ENCODE data around the gene SNX13.
"Not testable (repeated sequence)": the region's sequence is repeated elsewhere in the genome, so short reads cannot be mapped to it uniquely, and the experiment has no call there.

Gene SNX13

GRCh38 chr7:17844514-17845196 lies 95.6 kb downstream of the SNX13 start:
- DNase-seq, result no peak

GRCh38 chr7:17844022-17844421 lies 96.3 kb downstream of the SNX13 start:
- DNase-seq, result no peak

DNA sequence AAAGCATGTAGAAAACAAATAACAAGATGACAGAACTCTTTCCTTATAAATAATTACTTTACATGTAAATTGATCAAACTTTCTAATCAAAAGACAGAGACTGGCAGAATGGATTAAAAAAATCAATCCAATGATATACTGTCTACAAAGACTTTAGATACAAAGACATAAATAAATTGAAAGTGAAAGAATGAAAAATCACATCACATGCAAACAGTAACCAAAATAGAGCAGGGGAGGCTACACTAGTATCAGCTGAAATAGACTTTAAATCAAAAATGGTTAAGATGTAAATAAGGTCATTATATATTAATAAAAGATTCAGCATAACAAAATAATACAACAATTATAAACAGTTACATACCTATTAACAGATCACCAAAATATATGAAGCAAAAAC lies 97.3 kb downstream of the SNX13 start:
- no peak for DNase-seq

DNA sequence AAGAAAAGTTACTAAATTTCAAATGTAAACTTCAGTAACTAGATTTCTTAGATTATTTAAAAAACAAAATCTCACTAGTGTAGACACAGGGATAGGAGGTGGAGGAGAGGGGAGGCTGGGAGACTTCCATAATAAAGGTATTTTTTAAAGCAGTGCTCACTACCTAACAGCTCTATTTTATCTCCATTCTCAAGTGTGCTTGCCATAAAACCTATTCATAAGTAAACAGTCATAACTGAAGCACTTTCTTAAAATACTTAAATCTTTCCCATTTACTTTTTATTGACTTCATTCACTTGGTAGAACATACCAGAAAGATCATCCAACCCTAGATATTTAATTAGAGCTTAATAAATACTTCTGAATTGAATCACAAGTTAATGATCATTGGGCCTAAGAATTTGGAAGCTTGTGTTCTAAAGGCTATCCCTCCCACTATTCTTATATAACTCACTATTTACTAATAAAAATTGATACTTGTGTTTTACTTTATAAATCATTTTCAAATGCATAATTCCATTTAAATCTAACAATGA lies 107.4 kb downstream of the SNX13 start:
- DNase-seq, result no peak

DNA sequence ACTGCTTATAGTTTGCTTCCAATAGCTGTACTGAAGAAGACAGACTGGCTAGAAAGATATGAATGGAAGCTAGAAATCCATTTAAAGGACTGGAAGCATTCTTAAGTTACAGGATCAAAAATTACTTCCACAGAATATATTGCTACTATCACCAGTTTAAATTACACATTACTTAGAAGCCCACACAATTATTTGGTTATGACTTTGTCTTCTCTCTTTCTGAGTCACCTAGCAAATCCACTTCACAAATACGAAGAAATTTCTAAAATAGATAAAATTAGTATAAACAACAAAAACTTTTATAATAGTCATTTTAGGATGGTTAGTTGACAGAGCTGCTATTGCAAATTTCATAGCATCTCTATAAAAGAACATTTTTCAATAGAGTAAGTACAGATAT lies 108.1 kb downstream of the SNX13 start:
- no peak for DNase-seq

- DNase-seq, result peak; percentile 36
Measured at GRCh38 chr7:17830206-17830605, 110.1 kb downstream of the SNX13 start.

DNA sequence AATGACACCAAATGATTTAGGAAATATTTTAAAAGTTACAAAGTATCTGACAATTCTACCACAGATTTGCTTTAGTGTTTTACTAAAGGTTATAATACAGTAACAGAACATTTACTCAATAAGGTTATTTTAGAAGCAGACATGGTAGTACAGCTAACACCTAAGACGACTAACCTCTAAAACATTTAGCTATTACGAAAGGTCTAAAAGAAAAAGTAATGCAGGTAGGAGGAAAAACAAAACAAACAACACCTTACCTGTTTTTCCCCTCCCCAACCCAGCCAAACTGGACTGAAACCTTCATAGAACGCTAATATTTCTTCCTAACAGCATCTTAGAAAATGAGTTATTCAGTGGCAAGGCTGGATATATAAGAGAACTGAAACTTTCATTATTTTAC lies 111.3 kb downstream of the SNX13 start:
- DNase-seq, result no peak

- no peak for DNase-seq
Measured at GRCh38 chr7:17822547-17823173, 117.6 kb downstream of the SNX13 start.

DNA sequence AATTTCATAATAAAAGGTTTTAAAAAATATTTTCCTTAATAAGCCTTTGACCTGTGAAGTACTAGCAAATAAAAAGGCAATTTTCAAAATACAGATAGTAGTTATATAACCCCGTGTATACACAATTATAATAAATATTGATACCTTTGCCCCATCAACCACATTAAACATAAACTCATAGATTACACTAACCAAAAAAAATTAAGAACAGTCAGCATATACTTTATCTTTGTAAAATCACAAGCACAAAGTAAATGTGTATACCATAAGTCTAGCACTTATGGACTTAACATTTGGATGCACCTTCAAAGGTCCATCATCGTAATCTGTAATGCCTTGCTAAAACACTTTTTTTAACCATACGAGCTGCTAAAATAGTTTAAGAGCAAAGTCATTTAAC lies 123.4 kb downstream of the SNX13 start:
- no peak for DNase-seq

DNA sequence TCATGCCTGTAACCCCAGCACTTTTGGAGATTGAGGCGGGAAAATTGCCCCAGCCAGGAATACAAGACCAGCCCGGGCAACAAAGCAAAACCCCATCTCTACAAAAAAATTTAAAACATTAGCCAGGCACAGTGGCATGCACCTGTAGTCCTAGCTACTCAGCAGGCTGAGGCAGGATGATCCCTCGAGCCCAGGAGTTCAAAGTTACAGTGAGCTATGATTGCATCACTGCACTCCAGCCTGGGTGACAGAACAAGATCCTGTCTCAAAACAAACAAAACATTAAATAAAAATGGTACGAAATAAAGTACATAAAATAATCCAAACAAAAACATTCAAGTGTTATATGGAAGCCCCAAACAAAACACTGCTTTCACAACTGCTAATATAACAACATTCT lies 125.0 kb downstream of the SNX13 start:
- DNase-seq, result no peak

- DNase-seq, result no peak
Measured at GRCh38 chr7:17814058-17814457, 126.2 kb downstream of the SNX13 start.

GRCh38 chr7:17809215-17809614 lies 131.1 kb downstream of the SNX13 start:
- DNase-seq, result not testable (repeated sequence)

GRCh38 chr7:17807242-17807641 lies 133.1 kb downstream of the SNX13 start:
- DNase-seq, result peak; percentile 62

DNA sequence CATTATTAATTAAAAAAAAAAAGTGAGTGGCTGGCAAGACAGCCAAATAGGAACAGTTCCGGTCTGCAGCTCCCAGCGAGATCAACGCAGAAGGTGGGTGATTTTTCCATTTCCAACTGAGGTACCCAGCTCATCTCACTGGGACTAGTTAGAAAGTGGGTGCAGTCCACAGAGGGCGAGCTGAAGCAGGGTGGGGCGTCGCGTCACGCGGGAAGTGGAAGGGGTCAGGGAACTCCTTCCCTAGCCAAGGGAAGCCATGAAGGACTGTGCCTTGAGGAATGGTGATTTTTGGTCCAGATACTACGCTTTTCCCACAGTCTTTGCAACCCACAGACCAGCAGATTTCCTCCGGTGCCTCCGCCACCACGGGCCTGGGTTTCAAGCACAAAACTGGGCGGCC lies 133.7 kb downstream of the SNX13 start:
- no peak for DNase-seq

DNA sequence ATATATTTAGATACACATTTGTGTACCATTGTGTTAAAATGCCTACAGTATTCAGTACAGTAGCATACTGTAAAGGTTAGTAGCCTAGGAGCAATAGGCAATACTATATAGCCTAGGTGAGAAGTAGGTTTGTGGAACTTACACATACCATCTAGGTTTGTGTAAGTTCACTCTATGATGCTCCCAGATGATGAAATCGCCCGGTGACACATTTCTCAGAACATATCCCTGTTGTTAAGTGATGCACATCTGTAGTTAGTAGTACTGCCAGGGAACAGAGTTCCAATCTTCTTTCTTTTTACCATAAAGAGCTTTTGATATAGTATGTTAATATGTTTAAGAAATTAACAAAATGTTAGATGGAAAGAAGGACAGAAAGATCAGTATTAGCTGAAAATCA lies 138.2 kb downstream of the SNX13 start:
- no peak for DNase-seq

DNA sequence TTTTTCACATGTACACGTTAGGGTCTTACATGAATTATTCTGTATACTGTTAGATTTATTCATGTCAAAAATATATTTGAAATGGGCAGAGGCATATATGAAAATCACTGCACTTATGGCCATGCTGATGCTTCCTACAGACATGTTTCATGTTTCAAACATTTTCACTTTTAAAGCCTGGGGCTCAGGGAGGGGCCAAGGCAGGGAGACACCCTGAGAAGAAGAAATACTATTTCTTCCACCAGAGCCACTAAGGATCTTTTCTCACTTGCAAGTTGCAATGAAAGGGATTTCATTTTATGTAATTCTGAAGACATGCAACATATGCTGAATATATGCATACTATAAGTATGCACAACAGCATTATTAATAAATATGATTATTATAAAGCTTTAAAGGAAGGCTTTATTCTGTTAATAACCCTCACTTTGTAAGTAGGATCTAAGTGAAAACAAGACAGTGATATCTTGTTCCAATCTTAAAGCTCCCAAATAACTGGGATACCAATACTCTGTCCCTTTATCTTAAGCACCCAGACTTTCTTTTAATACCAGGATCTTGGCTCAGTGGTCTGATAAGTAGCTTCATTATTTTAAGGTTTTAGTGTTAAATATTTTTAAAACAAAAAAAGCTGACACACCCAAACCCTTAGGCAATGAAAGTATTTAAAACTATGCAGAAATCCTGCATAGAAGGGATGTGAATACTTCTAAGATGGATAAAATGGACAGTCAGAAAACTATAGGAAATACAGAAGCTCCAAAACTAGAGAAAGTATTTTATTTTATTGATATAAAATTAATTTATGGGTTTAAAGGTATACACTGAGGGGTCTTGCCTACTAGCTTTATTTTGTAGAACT lies 148.0 kb downstream of the SNX13 start:
- peak; percentile 19 for DNase-seq

DNA sequence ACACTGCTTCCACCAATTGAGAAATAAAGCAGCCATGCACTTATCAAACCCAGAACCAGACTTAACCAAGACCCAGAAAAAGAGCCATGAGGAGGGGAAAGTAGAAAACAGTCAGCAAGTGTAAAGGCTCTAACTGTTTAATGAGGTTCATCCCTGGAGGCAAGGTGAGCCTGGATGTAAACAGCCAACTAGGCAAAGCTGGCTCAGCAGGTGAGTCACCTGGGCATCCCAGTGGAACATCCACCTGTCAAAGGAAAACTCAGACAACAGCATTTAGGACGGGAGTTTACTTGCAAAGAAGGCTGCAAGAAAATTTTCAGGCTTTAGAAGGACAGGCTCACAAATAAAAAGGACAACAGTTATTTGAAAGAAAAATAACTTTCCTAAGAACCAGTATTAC lies 153.0 kb downstream of the SNX13 start:
- no peak for DNase-seq

GRCh38 chr7:17786314-17786852 lies 153.9 kb downstream of the SNX13 start:
- no peak for DNase-seq

DNA sequence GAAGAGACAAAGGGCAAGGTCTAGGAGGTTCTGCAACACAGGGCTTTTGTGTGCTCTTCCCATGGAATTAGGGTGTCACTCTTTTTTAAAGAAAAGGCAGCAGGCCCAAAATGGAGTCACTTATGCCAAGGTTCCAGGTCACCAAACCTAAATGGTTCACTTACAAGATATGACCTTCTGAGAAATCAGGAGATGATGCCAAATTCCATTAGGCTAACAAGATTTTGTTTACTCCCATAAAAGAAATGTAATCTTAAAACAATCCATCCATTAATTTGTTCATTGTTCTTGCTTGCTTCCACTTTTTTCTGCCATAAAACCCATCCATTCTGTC lies 158.1 kb downstream of the SNX13 start:
- no peak for DNase-seq

DNA sequence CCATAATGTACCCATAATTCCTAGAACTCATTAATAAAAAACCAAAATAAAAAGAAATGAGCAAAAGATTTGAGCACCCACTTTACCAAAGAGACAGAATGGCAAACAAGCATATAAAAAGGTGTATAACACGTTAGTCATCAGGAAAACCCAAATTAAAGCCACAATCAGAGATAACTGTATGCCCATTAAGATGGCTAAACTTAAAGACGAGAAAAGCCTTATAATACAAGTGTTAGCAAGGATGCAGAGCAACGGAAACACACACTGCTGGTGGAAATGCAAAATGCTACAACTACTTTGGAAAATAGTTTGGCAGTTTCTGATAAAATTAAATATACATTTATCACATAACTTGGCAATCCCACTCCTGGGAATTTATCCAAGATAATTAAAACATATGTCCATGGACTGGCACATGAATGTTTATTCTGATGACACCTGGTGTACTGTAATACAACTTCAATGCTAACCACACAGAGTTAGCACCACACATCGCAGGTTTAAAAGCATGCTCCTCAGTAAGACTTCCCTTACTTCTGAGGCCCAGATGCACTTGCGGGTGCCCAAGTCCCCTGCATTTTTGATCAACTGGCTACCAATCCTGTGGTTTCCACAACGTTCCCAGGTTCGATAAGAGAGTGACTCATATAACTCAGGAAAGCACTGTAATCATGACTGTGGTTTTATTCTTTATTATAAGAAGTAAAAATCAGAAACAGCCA lies 158.6 kb downstream of the SNX13 start:
- DNase-seq, result peak; percentile 56

DNA sequence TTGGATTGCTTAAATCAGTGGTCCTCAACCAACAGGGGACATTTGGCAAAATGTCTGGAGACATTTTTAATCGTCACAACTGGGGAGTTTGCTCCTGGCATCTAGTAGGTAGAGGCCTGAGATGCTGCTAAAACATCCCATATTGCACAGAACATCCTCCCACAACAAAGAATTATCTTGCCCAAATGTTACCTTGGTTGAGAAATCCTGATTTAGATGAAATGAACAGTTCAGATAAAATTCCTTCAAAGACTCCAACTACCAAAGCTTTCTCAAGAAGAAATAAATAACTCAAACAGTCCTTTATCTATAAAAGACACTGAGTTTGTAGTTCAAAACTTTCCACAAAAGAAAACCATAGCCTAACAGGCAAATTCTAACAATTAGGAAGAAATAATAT lies 160.9 kb downstream of the SNX13 start:
- no peak for DNase-seq

DNA sequence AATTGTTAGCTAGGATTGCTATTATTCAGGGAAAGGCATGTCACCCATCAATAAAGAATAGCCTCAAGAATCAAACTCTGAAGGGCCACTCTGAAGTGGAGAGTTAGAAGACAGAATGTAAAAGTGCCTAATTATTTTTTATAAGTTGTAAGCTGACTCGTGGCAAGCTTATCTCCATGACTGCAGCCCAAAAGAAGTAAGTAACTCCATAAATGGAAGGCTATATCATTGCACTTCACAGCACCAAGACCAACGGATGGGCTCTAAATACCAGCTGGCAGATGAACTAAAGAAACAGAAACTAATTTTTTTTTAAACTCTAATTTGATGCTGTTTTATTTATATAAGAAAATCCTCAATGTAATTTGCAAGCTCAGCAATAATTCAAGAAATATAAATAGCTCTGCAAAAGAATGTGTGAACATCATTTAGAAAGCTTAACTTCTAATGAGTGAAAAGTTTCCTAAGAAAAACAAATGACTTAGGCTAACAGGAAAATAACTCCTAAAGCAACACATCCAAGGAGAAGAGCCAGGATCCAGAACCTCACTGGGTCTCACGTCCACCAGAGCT lies 165.5 kb downstream of the SNX13 start:
- DNase-seq, result peak; percentile 59

DNA sequence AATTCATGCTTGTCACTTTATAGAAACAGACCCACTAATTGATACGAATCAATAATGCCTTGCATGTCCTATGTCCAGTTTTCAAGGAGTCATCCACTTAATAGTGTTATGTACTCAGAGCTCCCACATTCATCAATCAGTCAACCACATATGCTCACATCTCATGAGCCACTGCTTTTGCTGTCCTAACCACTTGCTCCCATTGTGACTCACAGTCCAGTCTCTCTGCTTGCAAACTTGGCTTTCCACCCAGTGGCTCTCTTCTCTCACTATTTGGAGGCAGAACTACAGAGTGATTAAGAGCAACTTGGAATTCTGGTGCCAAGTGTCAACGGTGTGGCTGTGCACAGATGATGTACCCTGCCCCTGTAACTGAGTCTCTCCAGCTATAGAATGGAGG lies 166.0 kb downstream of the SNX13 start:
- DNase-seq, result peak; percentile 46
